WTC11 (cell line): ENCODE data around the gene OR5B21. TPM values are rescaled to one million over a fixed set of nuclear protein-coding genes. Genes with fewer than 3 reads are reported as not detected.

Source experiments
- ATAC-seq: fragments of 200-7000 bp; cut with Tn5 transposase; 2 replicates; pipeline ENCODE4 v1.10.0; 2021; ENCODE audit warnings: mild to moderate bottlenecking, moderate library complexity
- CTCF ChIA-PET: fragments of 300-600 bp; sonication (Branson Sonifier 250); formaldehyde crosslinking; loops from one replicate; lab custom pipeline; 2021; ENCODE audit warnings: antibody characterized with exemption; lab: Charles Lee
- POLR2A ChIA-PET: fragments of 350-600 bp; sonication (Branson Sonifier 250); formaldehyde crosslinking; loops from one replicate; lab custom pipeline; 2021; ENCODE audit warnings: antibody characterized with exemption; lab: Charles Lee
- DNase-seq: peaks from one replicate; pipeline ENCODE4 v3.0.0; 2021; ENCODE audit warnings: low spot score
- H3K27ac Mint-ChIP-seq: 2 replicates; pipeline ENCODE4 v1.8.0; 2021; ENCODE audit warnings: mixed read lengths
- H3K27me3 Mint-ChIP-seq: 2 replicates; pipeline ENCODE4 v1.8.0; 2021; ENCODE audit warnings: low read depth, mild to moderate bottlenecking, moderate library complexity, mixed read lengths
- H3K36me3 Mint-ChIP-seq: 2 replicates; pipeline ENCODE4 v1.8.0; 2021; ENCODE audit warnings: mixed read lengths
- H3K4me1 Mint-ChIP-seq: 2 replicates; pipeline ENCODE4 v1.8.0; 2022; ENCODE audit warnings: mixed read lengths
- H3K4me3 Mint-ChIP-seq: 2 replicates; pipeline ENCODE4 v1.8.0; 2021; ENCODE audit warnings: mild to moderate bottlenecking, moderate library complexity, mixed read lengths
- H3K9me3 Mint-ChIP-seq: 2 replicates; pipeline ENCODE4 v1.8.0; 2021; ENCODE audit warnings: mixed read lengths
- AR ChIP-seq: fragments of 250-450 bp; sonication (Bioruptor Pico); IDR thresholded peaks from 2 replicates; pipeline ENCODE4 v1.9.0; 2021; ENCODE audit warnings: mild to moderate bottlenecking
- ATF1 ChIP-seq: sonication (generic); formaldehyde crosslinking; IDR thresholded peaks from 2 replicates; pipeline ENCODE4 v1.8.1; 2023; ENCODE audit warnings: mild to moderate bottlenecking, moderate library complexity, missing genetic modification reagents
- E2F1 ChIP-seq: sonication (generic); formaldehyde crosslinking; IDR thresholded peaks from 2 replicates; pipeline ENCODE4 v1.8.0; 2022; ENCODE audit warnings: mild to moderate bottlenecking, missing genetic modification reagents
- E2F4 ChIP-seq: sonication (generic); formaldehyde crosslinking; IDR thresholded peaks from 2 replicates; pipeline ENCODE4 v1.8.1; 2022; ENCODE audit warnings: low read depth, mild to moderate bottlenecking, moderate library complexity, missing genetic modification reagents, borderline replicate concordance
- FOXK1 ChIP-seq: sonication (generic); formaldehyde crosslinking; IDR thresholded peaks from 2 replicates; pipeline ENCODE4 v1.8.0; 2022; ENCODE audit warnings: mild to moderate bottlenecking, moderate library complexity, missing genetic modification reagents
- FOXP1 ChIP-seq: sonication (generic); formaldehyde crosslinking; IDR thresholded peaks from 2 replicates; pipeline ENCODE4 v1.8.0; 2022; ENCODE audit warnings: missing genetic modification reagents, mild to moderate bottlenecking, moderate library complexity, borderline replicate concordance
- NFATC4 ChIP-seq: fragments of 250-450 bp; sonication (Bioruptor Pico); IDR thresholded peaks from 2 replicates; pipeline ENCODE4 v1.9.0; 2021; ENCODE audit warnings: mild to moderate bottlenecking
- NFE2L1 ChIP-seq: sonication (generic); formaldehyde crosslinking; IDR thresholded peaks from 2 replicates; pipeline ENCODE4 v1.8.1; 2023; ENCODE audit warnings: missing genetic modification reagents
- NR1H2 ChIP-seq: sonication (generic); formaldehyde crosslinking; IDR thresholded peaks from 2 replicates; pipeline ENCODE4 v1.9.0; 2021; ENCODE audit warnings: mild to moderate bottlenecking, moderate library complexity, missing genetic modification reagents
- NR2C2 ChIP-seq: sonication (generic); formaldehyde crosslinking; IDR thresholded peaks from 2 replicates; pipeline ENCODE4 v1.8.0; 2022; ENCODE audit warnings: mild to moderate bottlenecking, missing genetic modification reagents
- SMAD3 ChIP-seq: sonication (generic); formaldehyde crosslinking; IDR thresholded peaks from 2 replicates; pipeline ENCODE4 v1.8.0; 2022; ENCODE audit warnings: missing genetic modification reagents, mild to moderate bottlenecking, borderline replicate concordance
- SMAD4 ChIP-seq: sonication (generic); formaldehyde crosslinking; IDR thresholded peaks from 2 replicates; pipeline ENCODE4 v1.8.0; 2022; ENCODE audit warnings: mild to moderate bottlenecking, missing genetic modification reagents
- ZNF512 ChIP-seq: sonication (generic); formaldehyde crosslinking; IDR thresholded peaks from 2 replicates; pipeline ENCODE4 v1.8.1; 2022; ENCODE audit warnings: missing genetic modification reagents, borderline replicate concordance
- total RNA-seq: library from RNA; stranded (reverse); gene quantifications from 3 replicates; pipeline ENCODE4 v1.2.3, GENCODE V29; 2021

OR5B21 gene
- total RNA-seq, 1 experiment from 2014 or later = not detected

GRCh38 chr11:58493676-58494075 is 14.2 kb downstream of the OR5B21 start:
- no peak for DNase-seq
- no peaks in the 10 kb centered on the region for H3K36me3 Mint-ChIP-seq
- CTCF ChIA-PET = no interaction called here

GRCh38 chr11:58490827-58491226 is 17.1 kb downstream of the OR5B21 start:
- no peak for TF ChIP-seq NR1H2 (CRISPR knock-in tag)
- TF ChIP-seq ATF1 (CRISPR knock-in tag) = no peak
- H3K4me1 Mint-ChIP-seq = peaks cover 9% of the 10 kb centered on the region

More at GRCh38 chr11:58493676-58494075, 14.2 kb downstream of the OR5B21 start:
- Mint-ChIP-seq H3K27ac (no peak overlapping the region), H3K27me3 (no peaks in the 10 kb centered on the region), H3K4me3 (no peak overlapping the region), H3K9me3 (no peaks in the 10 kb centered on the region), H3K4me1 (no peaks in the 10 kb centered on the region)
- TF ChIP-seq NFATC4 (CRISPR knock-in tag) (no peak), FOXP1 (CRISPR knock-in tag) (no peak), E2F4 (no peak), NFE2L1 (CRISPR knock-in tag) (no peak), NR2C2 (CRISPR knock-in tag) (no peak), AR (no peak), SMAD3 (no peak), ZNF512 (no peak)
- POLR2A ChIA-PET = no interaction called here
- ATAC-seq = no peak

GRCh38 chr11:58487170-58487569 is 20.7 kb downstream of the OR5B21 start:
- no peak for TF ChIP-seq E2F4
- no peak for TF ChIP-seq SMAD4
- TF ChIP-seq E2F1 (CRISPR knock-in tag) = no peak
- TF ChIP-seq SMAD3 = no peak
- no peak for TF ChIP-seq FOXK1 (CRISPR knock-in tag)
- Mint-ChIP-seq H3K4me1 (peaks cover 9% of the 10 kb centered on the region), H3K27me3 (no peaks in the 10 kb centered on the region), H3K36me3 (no peaks in the 10 kb centered on the region), H3K4me3 (no peak overlapping the region), H3K9me3 (peaks cover 10% of the 10 kb centered on the region), H3K27ac (no peak overlapping the region)
- CTCF ChIA-PET = no interaction called here
- no peak for DNase-seq
- no peak for ATAC-seq
- POLR2A ChIA-PET = no interaction called here

More at GRCh38 chr11:58490827-58491226, 17.1 kb downstream of the OR5B21 start:
- DNase-seq (no peak), ATAC-seq (no peak)
- H3K27ac Mint-ChIP-seq = no peak overlapping the region
- no peaks in the 10 kb centered on the region for H3K36me3 Mint-ChIP-seq
- peaks cover 4% of the 10 kb centered on the region for H3K9me3 Mint-ChIP-seq
- no peaks in the 10 kb centered on the region for H3K27me3 Mint-ChIP-seq
- POLR2A ChIA-PET = no interaction called here
- CTCF ChIA-PET = no interaction called here
- H3K4me3 Mint-ChIP-seq = no peak overlapping the region
